ENCODE data around the gene MAPK9.

The MAPK9 gene

DNA sequence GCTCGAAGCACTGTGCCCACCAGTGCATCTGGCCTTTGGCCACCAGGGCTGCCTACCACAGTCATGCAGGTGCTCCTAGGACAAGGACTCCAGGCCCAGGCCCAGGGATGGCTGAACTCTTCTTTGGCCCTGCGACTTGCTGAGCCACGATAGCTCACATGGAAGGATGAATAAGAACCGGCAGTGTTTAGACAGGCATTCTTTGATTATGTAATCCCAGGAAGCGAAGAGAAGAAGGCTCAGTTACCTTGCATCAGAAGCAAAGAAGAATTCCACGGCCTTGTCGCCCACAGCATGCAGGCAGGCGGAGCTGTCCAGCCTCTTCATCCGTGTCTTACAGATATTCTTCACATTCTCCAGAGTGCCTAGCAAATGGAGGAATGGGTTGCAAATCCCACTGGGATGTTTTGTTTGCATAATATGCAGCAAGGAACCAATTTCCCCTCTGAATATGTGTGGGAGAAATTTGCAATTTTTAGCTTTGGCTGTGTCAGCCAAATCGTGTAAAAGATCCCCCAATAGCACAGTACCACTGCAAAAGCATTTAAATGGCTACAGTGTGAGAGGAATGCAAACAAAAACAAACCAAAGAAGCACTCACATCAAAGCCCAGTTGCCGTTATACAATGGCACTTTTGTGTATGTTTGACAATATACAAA is 32.2 kb upstream of the MAPK9 start:
- no peak overlapping the region for H2BK5ac ChIP-seq (ENCODE audit: low read depth, low read length, poor library complexity)
- no peaks in the 10 kb centered on the region for H3K79me2 ChIP-seq (ENCODE audit: control insufficient read depth, insufficient read depth, low read length, poor library complexity)
- H3K4me1 ChIP-seq (ENCODE audit: control insufficient read depth in 1 of 2, insufficient read depth in 2 of 2, low read length in 2 of 2) = no peaks in the 10 kb centered on the region
- no peak overlapping the region for H3K18ac ChIP-seq (ENCODE audit: low read length)
- no peak overlapping the region for H2AFZ ChIP-seq (ENCODE audit: insufficient read depth, low read length, poor library complexity)
- H3K9ac ChIP-seq (ENCODE audit: low read length) = no peak overlapping the region
- H3K36me3 ChIP-seq (ENCODE audit: control insufficient read depth in 1 of 2, insufficient read depth in 2 of 2, low read length in 2 of 2) = no peaks in the 10 kb centered on the region
- H4K91ac ChIP-seq (ENCODE audit: low read depth, low read length) = no peak overlapping the region
- H3K79me1 ChIP-seq (ENCODE audit: low read length) = no peaks in the 10 kb centered on the region
- H3K27me3 ChIP-seq (ENCODE audit: insufficient read depth, low read length) = no peaks in the 10 kb centered on the region
- WGBS (ENCODE audit: extremely low coverage, insufficient coverage, insufficient read length) = no CpG with 5 or more reads among the region's 11 CpGs
- no peak overlapping the region for H3K4ac ChIP-seq (ENCODE audit: low read depth, low read length)
- H2AK5ac ChIP-seq (ENCODE audit: low read length) = no peak overlapping the region
- no peak overlapping the region for H3K4me2 ChIP-seq (ENCODE audit: low read length)
- H3K27ac ChIP-seq (ENCODE audit: low read depth, low read length) = no peak overlapping the region
- no peak overlapping the region for H2BK120ac ChIP-seq (ENCODE audit: insufficient read depth, low read length, poor library complexity)
- no peak overlapping the region for H4K12ac ChIP-seq (ENCODE audit: low read depth, low read length)
- no peak overlapping the region for H3K14ac ChIP-seq (ENCODE audit: low read length)
- no peak overlapping the region for H3K4me3 ChIP-seq (ENCODE audit: low read depth, low read length)
- no peak overlapping the region for H3K23ac ChIP-seq (ENCODE audit: low read length)
- no peak overlapping the region for H4K8ac ChIP-seq (ENCODE audit: low read depth, low read length)
- no peak overlapping the region for H2BK12ac ChIP-seq (ENCODE audit: low read length)
- DNase-seq = peak; percentile 74 to 87
- H3K9me3 ChIP-seq (ENCODE audit: insufficient read depth, low read depth, low read length) = peaks cover 2% of the 10 kb centered on the region

DNA sequence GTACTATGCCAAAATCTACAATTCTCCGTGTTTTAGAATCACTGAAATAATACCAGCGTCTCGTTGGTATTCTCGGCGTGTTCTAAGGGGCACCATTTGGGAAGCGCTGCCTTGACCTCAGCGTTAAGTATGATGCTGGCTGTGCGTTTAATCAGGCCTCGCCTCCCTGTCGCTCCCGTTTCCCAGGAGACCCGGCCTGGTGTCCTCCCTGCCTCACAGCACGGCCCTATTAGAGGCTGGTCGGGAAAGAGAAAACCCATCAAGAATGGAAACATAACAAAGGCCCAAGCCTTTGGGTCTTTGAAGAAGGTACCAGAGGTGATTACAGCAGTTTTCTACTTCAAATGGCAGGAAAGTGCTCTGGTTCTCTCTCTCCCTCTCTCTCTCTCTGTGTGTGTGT is 31.3 kb upstream of the MAPK9 start:
- H2BK120ac ChIP-seq (ENCODE audit: insufficient read depth, low read length, poor library complexity) = no peak overlapping the region
- H3K27me3 ChIP-seq (ENCODE audit: insufficient read depth, low read length) = no peaks in the 10 kb centered on the region
- DNase-seq = no peak
- no peak overlapping the region for H3K23ac ChIP-seq (ENCODE audit: low read length)
- H3K9me3 ChIP-seq (ENCODE audit: insufficient read depth, low read depth, low read length) = peaks cover 2% of the 10 kb centered on the region
- H3K27ac ChIP-seq (ENCODE audit: low read depth, low read length) = no peak overlapping the region
- H3K4me1 ChIP-seq (ENCODE audit: control insufficient read depth in 1 of 2, insufficient read depth in 2 of 2, low read length in 2 of 2) = no peaks in the 10 kb centered on the region
- H2AK5ac ChIP-seq (ENCODE audit: low read length) = no peak overlapping the region
- no peak overlapping the region for H3K18ac ChIP-seq (ENCODE audit: low read length)
- no peak overlapping the region for H3K4me3 ChIP-seq (ENCODE audit: low read depth, low read length)
- H3K79me1 ChIP-seq (ENCODE audit: low read length) = no peaks in the 10 kb centered on the region
- no peak overlapping the region for H4K8ac ChIP-seq (ENCODE audit: low read depth, low read length)
- no peak overlapping the region for H3K4me2 ChIP-seq (ENCODE audit: low read length)
- no peaks in the 10 kb centered on the region for H3K79me2 ChIP-seq (ENCODE audit: control insufficient read depth, insufficient read depth, low read length, poor library complexity)
- H3K36me3 ChIP-seq (ENCODE audit: control insufficient read depth in 1 of 2, insufficient read depth in 2 of 2, low read length in 2 of 2) = no peaks in the 10 kb centered on the region
- no CpG with 5 or more reads among the region's 14 CpGs for WGBS (ENCODE audit: extremely low coverage, insufficient coverage, insufficient read length)
- no peak overlapping the region for H3K14ac ChIP-seq (ENCODE audit: low read length)
- no peak overlapping the region for H2BK5ac ChIP-seq (ENCODE audit: low read depth, low read length, poor library complexity)
- H3K4ac ChIP-seq (ENCODE audit: low read depth, low read length) = no peak overlapping the region
- H4K91ac ChIP-seq (ENCODE audit: low read depth, low read length) = no peak overlapping the region
- H2AFZ ChIP-seq (ENCODE audit: insufficient read depth, low read length, poor library complexity) = no peak overlapping the region
- no peak overlapping the region for H3K9ac ChIP-seq (ENCODE audit: low read length)
- no peak overlapping the region for H2BK12ac ChIP-seq (ENCODE audit: low read length)
- H4K12ac ChIP-seq (ENCODE audit: low read depth, low read length) = no peak overlapping the region

DNA sequence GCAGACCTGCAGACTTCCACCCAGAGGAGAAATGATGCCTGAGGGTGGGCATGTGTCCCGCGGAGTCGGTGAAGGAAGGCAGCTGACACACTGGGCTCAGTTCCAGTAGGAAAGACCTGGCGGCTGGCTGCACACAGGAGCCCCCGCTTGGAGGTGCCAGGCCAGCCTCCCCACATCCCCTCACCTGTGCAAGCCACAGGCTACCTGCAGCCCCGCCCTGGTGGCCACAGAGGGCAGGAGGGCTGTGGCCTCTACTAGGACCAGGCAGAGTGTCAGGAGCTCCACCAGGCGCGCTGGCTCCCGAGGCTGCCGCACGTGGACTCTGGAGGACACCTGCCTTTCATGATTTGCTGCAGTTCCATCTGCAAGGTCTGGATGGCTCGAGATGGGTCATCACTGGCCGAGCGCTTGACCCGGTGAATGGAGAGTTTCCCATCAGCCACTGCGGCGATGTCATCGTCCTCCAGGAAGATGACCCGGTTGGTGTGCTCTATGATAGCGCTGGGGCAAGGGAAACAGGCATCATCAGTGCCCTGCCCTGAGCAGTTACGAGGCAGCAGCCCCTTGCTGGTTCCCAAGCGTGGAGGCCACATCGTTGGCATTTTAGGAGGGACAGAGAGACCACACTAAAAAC is 26.7 kb upstream of the MAPK9 start:
- Histone ChIP-seq H2BK5ac (ENCODE audit: low read depth, low read length, poor library complexity) (no peak overlapping the region), H2BK120ac (ENCODE audit: insufficient read depth, low read length, poor library complexity) (no peak overlapping the region), H3K4me3 (ENCODE audit: low read depth, low read length) (no peak overlapping the region), H4K91ac (ENCODE audit: low read depth, low read length) (no peak overlapping the region), H3K23ac (ENCODE audit: low read length) (no peak overlapping the region), H3K9me3 (ENCODE audit: insufficient read depth, low read depth, low read length) (peaks cover 4% of the 10 kb centered on the region), H2BK12ac (ENCODE audit: low read length) (no peak overlapping the region), H2AFZ (ENCODE audit: insufficient read depth, low read length, poor library complexity) (no peak overlapping the region), H3K79me1 (ENCODE audit: low read length) (no peaks in the 10 kb centered on the region), H3K79me2 (ENCODE audit: control insufficient read depth, insufficient read depth, low read length, poor library complexity) (no peaks in the 10 kb centered on the region), H4K12ac (ENCODE audit: low read depth, low read length) (no peak overlapping the region), H3K9ac (ENCODE audit: low read length) (no peak overlapping the region), H3K36me3 (ENCODE audit: control insufficient read depth in 1 of 2, insufficient read depth in 2 of 2, low read length in 2 of 2) (no peaks in the 10 kb centered on the region), H3K27ac (ENCODE audit: low read depth, low read length) (no peak overlapping the region), H3K4me2 (ENCODE audit: low read length) (no peak overlapping the region), H4K8ac (ENCODE audit: low read depth, low read length) (no peak overlapping the region), H3K4ac (ENCODE audit: low read depth, low read length) (no peak overlapping the region), H3K27me3 (ENCODE audit: insufficient read depth, low read length) (no peaks in the 10 kb centered on the region), H3K14ac (ENCODE audit: low read length) (no peak overlapping the region), H3K4me1 (ENCODE audit: control insufficient read depth in 1 of 2, insufficient read depth in 2 of 2, low read length in 2 of 2) (peaks cover 0 to 1% of the 10 kb centered on the region in 2 experiments), H2AK5ac (ENCODE audit: low read length) (no peak overlapping the region), H3K18ac (ENCODE audit: low read length) (no peak overlapping the region)
- no CpG with 5 or more reads among the region's 23 CpGs for WGBS (ENCODE audit: extremely low coverage, insufficient coverage, insufficient read length)
- DNase-seq = no peak

DNA sequence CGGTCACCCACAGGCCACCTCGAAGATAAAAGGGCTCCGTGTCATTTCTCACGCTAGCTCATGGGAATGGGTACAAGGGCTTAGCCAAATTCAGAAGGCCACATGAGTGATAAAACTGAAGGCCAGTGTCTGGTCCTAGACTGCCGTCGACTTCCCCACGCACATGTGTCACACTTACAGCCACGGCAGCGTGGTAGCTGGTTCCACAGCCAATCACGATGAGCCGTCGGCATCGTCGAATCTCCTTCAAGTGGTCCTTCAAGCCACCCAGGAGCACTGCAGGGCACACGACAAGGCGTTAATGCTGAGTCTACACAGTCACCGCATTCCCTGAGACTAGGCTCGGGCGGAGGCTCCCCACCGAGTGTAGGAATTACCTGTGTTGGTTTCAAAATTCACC is 24.7 kb upstream of the MAPK9 start:
- Histone ChIP-seq H3K4me1 (ENCODE audit: control insufficient read depth in 1 of 2, insufficient read depth in 2 of 2, low read length in 2 of 2) (peaks cover 0 to 1% of the 10 kb centered on the region in 2 experiments), H4K12ac (ENCODE audit: low read depth, low read length) (no peak overlapping the region), H2BK12ac (ENCODE audit: low read length) (no peak overlapping the region)

More for the DNA sequence above, 24.7 kb upstream of the MAPK9 start:
- Histone ChIP-seq H3K27me3 (ENCODE audit: insufficient read depth, low read length) (no peaks in the 10 kb centered on the region), H3K4ac (ENCODE audit: low read depth, low read length) (no peak overlapping the region), H3K27ac (ENCODE audit: low read depth, low read length) (no peak overlapping the region), H3K14ac (ENCODE audit: low read length) (no peak overlapping the region), H3K79me2 (ENCODE audit: control insufficient read depth, insufficient read depth, low read length, poor library complexity) (no peaks in the 10 kb centered on the region), H3K18ac (ENCODE audit: low read length) (no peak overlapping the region), H4K91ac (ENCODE audit: low read depth, low read length) (no peak overlapping the region), H3K79me1 (ENCODE audit: low read length) (no peaks in the 10 kb centered on the region), H3K23ac (ENCODE audit: low read length) (no peak overlapping the region), H2BK120ac (ENCODE audit: insufficient read depth, low read length, poor library complexity) (no peak overlapping the region), H2AK5ac (ENCODE audit: low read length) (no peak overlapping the region), H2AFZ (ENCODE audit: insufficient read depth, low read length, poor library complexity) (no peak overlapping the region), H3K9me3 (ENCODE audit: insufficient read depth, low read depth, low read length) (peaks cover 4% of the 10 kb centered on the region), H4K8ac (ENCODE audit: low read depth, low read length) (no peak overlapping the region), H3K9ac (ENCODE audit: low read length) (no peak overlapping the region), H2BK5ac (ENCODE audit: low read depth, low read length, poor library complexity) (no peak overlapping the region), H3K36me3 (ENCODE audit: control insufficient read depth in 1 of 2, insufficient read depth in 2 of 2, low read length in 2 of 2) (no peaks in the 10 kb centered on the region), H3K4me2 (ENCODE audit: low read length) (no peak overlapping the region), H3K4me3 (ENCODE audit: low read depth, low read length) (no peak overlapping the region)
- DNase-seq = no peak
- no CpG with 5 or more reads among the region's 20 CpGs for WGBS (ENCODE audit: extremely low coverage, insufficient coverage, insufficient read length)

Measured in trophoblast cell (in vitro differentiated cells and primary cell).